ENCODE results near the gene BGLAP.

Gene BGLAP

DNA sequence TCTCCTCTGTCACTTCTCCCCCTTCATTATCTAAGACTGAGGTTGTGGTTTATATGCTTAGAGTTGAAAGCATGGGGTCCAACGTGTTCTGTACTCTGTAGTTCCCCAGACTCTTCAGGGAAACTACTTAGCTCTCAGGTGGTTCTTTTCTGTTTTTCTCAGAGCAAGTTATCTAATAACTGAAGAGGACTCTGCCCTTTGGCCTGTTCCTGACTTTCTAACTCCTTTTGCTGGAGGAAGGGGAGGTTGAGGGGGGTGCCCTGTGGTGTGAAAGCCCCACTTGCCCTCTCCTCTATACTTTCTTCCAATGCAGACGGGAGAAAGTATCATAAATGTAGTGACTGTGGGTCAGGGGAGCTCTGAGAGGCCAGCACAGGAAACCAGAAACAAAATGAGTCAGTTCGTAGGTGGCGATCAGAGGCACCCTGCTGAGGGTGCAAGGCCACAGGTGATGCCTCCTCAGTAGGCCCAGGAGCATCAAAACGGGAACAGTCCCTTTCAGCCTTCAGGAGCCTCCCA, 43.1 kb upstream of the BGLAP start:
- no peak for TF ChIP-seq CTCF (IDR thresholded peaks at IDR 0.05; ENCODE audit: borderline replicate concordance, control extremely low read depth, extremely low read depth, insufficient read depth, missing control alignments)
- DNase-seq (ENCODE audit: low spot score), result no peak
- in situ Hi-C loops (cut with MboI; ENCODE audit: low sequenced_read_pairs, unreplicated experiment), result no loop called here

DNA sequence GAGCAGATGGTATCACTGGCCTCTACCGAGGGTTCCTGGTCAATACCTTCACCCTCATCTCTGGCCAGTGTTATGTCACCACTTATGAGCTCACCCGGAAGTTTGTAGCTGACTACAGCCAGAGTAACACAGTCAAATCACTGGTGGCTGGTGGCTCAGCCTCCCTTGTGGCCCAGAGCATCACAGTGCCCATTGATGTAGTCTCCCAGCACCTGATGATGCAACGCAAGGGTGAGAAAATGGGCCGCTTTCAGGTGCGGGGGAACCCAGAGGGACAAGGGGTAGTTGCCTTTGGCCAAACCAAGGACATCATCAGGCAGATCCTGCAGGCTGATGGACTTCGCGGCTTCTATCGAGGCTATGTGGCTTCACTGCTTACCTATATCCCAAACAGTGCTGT, 41.9 kb upstream of the BGLAP start:
- no peak for TF ChIP-seq CTCF (IDR thresholded peaks at IDR 0.05; ENCODE audit: borderline replicate concordance, control extremely low read depth, extremely low read depth, insufficient read depth, missing control alignments)
- no peak for DNase-seq (ENCODE audit: low spot score)
- in situ Hi-C loops (cut with MboI; ENCODE audit: low sequenced_read_pairs, unreplicated experiment), result no loop called here

DNA sequence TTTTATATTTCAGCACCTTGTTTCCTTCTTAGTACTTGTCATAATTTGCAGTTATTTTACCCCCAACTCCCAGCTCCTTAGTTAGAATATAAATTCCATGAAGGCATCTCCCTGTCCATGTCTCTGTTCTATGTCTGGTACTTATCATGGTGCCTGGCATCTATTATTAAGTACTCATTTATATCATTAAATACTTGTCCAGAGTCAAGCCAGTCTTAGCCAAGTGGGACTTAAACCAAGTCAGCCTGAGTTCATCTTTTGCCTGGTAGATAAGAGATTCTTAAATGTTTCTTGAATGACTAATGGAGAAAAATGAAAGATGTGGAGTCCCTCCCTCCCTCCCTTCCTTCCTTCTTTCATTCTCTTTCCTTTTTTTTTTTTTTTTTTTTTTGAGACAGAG, 38.7 kb upstream of the BGLAP start:
- TF ChIP-seq CTCF (IDR thresholded peaks at IDR 0.05; ENCODE audit: borderline replicate concordance, control extremely low read depth, extremely low read depth, insufficient read depth, missing control alignments), result no peak
- DNase-seq (ENCODE audit: low spot score), result no peak
- in situ Hi-C loops (cut with MboI; ENCODE audit: low sequenced_read_pairs, unreplicated experiment), result no loop called here

DNA sequence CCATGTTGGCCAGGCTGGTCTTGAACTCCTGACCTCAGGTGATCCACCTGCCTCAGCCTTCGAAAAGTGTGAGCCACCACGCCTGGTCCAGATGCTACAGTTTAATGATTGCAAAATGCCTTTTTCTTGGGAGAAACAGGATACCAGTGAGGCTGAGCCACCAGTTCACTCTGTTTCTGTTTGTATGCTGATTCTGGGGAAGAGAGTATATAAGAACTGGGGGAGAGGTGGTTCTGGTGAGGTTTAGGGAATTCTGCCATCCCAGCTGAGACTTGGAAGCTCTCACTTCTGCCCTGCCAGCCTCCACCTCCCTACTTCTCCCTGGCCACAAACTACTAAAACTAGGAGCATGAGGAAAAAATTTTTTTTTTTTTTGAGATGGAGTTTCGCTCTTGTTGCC, 37.3 kb upstream of the BGLAP start:
- no peak for DNase-seq (ENCODE audit: low spot score)
- TF ChIP-seq CTCF (IDR thresholded peaks at IDR 0.05; ENCODE audit: borderline replicate concordance, control extremely low read depth, extremely low read depth, insufficient read depth, missing control alignments), result no peak
- in situ Hi-C loops (cut with MboI; ENCODE audit: low sequenced_read_pairs, unreplicated experiment), result no loop called here

DNA sequence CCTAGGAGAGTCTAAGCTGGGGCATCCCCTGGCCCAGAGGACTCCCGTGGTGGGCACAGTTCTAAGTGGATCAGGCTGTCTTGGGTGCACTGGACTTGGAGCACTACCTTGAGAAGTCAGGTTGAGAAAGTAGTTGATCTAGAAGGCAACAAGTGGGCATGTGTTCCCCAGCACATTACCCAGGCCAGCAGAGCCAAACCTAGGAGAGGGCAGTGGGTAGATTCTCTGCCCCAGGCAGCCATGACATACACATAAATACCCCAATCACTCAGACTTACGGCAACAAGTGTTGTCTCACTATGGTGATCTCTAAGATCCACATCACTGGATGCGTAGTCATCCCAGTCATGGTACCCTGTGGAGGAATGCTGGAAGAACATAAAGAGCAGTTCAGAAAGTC, 30.7 kb upstream of the BGLAP start:
- no peak for TF ChIP-seq CTCF (IDR thresholded peaks at IDR 0.05; ENCODE audit: borderline replicate concordance, control extremely low read depth, extremely low read depth, insufficient read depth, missing control alignments)
- in situ Hi-C loops (cut with MboI; ENCODE audit: low sequenced_read_pairs, unreplicated experiment), result no loop called here
- no peak for DNase-seq (ENCODE audit: low spot score)

DNA sequence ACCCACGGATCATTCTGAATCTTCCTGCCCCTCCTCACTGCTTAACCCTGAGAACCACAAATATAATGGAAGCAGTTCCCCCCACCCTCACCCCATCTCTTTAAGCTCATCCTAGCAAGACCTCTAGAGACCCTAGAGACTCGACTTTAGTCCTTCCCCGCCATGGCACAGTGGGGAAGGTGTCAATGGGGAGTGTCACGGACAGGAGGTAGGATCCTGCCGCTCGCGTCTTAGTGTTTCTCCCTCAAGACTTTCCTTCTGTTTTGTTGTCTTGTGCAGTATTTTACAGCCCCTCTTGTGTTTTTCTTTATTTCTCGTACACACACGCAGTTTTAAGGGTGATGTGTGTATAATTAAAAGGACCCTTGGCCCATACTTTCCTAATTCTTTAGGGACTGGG, 29.9 kb upstream of the BGLAP start:
- DNase-seq (ENCODE audit: low spot score), result no peak
- no peak for TF ChIP-seq CTCF (IDR thresholded peaks at IDR 0.05; ENCODE audit: borderline replicate concordance, control extremely low read depth, extremely low read depth, insufficient read depth, missing control alignments)
- in situ Hi-C loops (cut with MboI; ENCODE audit: low sequenced_read_pairs, unreplicated experiment), result no loop called here

Measured in GM13976 (cell line).